NCI-H146 treated with DMSO at 0.1 percent for 48 hours (cell line): ENCODE measurements around the gene KIF4A.

Source experiments
- DNase-seq: peaks from one replicate; lab custom pipeline; 2025; ENCODE audit not compliant: unreplicated experiment; lab: John Stamatoyannopoulos, UW

The KIF4A gene

GRCh38 chrX:70436343-70436742, 146.4 kb downstream of the KIF4A start:
- no peak for DNase-seq

DNA sequence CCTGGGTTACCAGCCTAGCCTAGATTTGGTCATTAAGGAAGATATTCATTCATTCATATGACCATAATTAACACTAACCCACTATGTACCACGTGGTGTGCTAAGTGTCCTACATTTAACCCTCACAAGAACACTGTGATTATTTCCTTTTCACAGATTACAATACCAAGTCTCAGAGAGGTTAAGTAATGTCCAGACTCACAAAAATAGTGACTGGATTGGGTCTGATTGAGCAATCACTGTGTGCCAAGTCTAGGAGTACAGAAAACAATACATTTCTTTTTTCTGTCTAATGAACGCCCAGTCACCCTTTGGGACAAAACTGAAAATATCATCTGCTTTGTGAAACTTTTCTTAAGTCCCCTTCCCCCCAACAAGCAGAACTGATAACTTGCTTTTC, 147.1 kb downstream of the KIF4A start:
- no peak for DNase-seq

DNA sequence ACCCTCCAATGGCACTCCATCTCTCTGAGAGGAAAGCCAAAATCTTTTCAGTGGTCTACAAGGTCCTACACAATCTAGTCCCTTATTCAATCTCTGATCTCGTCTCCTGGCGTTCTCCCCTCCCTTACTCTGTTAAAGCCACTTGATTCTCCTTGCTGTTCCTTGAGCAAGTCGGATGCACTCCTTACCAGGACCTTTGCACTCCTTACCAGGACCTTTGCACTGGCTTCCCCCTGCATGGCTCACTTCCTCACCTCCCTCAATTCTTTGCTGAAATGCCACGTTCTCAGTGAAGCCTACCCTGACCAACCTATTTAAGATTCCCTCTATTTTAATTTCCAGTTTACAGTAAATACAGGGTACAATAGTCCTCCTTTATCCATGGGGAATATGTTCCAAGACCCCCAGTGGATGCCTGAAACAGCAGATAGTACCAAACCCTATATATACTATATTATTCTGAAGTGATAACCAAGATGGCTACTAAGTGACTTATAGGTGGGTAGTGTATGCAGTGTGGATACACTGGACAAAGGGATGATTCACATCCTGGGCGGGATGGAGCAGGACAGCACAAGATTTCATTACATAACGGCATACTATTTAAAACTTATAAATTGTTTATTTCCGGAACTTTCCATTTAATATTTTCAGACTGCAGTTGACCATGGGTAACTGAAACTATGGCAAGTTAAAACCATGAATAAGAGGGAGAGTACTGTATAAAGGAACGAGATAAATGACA, 148.2 kb downstream of the KIF4A start:
- no peak for DNase-seq

GRCh38 chrX:70439016-70439415, 149.1 kb downstream of the KIF4A start:
- DNase-seq, result no peak

DNA sequence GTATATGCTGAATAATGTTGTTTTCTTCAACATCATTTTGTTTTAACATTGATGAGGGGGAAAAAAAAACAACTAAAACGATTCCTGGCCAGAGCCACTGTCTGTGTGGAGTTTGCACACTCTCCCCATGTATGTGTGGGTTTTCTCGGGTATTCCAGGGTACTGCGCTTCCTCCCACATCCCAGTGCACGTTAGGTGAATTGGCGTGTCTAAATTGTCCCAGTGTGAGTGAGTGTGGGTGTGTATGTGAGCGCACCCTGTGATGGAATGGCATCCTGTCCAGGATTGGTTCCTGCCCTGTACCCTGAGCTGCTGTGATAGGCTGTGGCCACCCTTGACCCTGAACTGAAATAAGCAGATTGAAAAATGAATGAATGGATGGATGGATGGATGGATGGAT, 152.3 kb downstream of the KIF4A start:
- no peak for DNase-seq

GRCh38 chrX:70444326-70444945, 154.5 kb downstream of the KIF4A start, which contains the start of gene DLG3:
Gene DLG3, plus strand, starts transcription at chrX:70444835. Its CDS starts 367 bp downstream, at chrX:70445202.
- peak; percentile 41 for DNase-seq

GRCh38 chrX:70444946-70445656, 155.2 kb downstream of the KIF4A start:
- DNase-seq, result no peak

DNA sequence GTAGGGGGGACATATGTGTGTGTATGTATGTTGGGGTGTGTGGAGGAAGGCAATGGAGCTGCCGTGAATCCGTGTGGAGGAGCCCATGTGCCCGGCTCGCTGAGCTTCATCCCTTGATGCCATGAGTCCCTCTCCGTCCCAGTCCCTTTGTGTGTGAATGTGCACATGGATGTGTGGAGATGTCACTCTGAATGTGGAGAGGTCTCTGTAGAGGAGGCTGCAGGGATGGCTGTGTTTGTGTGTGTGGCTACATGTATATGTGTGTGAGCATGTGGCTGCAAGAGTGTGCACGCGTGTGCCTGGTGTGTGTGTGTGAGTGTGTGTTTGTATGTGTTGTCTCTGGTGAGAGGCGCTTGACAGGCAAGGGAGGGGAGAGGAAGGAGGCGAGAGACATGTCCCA, 156.0 kb downstream of the KIF4A start:
- DNase-seq, result no peak

DNA sequence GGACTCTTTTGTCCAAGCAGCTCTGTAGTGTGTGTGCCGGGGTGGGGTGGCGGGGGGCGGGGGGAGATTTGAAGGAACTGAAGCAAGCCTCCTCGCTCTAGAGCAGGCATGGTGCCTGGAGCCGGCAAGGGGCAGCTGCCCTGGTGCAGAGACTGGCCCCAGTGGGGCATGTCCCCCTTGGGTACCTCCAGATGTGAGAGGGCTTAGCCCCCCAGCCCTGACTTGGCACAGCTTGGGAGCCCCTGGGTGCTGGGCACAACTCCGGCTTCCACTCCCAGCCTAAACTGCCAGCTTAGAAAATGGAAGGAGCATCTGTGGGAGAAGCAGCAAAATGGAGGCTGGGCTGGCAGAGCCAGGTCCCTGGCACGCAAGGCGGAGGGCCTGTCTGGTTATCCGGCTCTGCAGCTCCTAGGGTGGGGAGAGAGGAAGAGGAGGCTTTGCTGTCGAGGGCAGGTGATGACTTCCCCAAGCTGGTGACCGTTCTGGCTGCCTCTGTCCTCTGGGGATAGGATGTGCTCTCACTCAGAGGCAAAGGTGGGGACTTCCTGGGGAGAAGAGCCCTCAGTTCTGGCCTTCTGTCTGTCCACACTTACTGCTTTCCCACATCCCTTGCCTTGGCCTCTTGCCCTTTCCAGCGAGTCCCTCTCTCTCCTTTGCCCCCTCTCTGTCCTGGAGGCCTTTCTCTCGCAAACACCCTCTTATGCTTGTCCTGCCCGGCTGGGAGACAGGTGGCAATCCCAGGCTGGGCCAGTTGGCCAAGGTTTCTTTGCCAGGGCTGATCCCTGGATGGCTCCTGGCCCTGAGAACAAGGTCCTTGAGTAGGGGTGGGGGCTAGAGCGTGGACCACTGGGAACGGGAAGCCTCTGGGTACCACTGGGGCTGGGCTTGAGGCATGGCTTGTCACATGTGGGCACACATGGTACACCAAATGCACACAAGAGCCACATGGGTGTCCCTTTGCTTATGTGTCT, 156.8 kb downstream of the KIF4A start:
- no peak for DNase-seq

DNA sequence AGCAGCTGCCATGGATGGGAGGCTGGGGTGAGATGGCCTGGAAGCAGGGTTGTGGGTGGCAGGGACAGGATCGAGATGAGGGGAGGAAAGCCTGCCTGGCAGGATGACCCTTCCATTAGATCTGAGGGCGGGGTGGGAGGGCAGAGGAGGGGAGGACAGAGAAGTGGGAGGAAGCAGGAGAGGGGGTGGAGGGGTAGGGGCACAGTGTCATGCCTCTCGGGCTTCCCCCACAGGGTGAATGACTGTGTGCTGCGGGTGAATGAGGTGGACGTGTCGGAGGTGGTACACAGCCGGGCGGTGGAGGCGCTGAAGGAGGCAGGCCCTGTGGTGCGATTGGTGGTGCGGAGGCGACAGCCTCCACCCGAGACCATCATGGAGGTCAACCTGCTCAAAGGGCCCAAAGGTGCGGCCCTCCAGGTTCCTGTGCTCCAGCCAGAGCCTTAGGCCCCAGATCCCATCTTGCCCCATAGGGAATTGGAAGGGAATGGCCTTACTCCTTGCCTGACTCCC, 159.6 kb downstream of the KIF4A start:
- DNase-seq, result no peak

- peak; percentile 12 for DNase-seq
Measured at GRCh38 chrX:70452143-70452733, 162.3 kb downstream of the KIF4A start.

DNA sequence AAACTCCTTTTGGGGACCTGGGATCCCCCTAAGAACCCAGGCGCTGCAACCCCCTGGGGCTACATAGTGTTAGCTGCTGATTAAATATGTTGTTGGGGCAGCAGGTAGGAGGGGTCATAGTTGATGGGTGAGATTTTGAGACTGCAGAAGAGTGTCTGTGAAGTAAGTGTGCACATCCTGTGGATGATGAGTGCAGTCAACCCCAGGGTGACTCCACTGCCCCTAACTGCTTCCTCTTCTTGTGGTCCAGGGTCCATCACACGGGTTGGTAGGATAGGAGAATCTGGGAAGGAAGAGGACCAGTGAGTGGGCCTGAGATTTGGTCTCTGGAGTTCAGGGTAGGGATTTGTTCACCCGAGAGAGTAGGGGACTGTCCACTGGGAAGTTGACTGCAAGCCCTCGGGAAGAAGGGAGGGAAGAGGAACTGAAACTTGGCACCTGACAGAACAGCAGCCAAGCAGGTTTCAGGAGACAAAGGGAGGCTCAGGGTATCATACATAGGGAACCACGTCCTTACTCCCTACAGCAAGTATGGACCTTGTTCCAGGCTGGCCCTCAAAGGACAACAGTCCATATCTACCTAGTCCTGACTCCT, 163.2 kb downstream of the KIF4A start:
- DNase-seq, result no peak

GRCh38 chrX:70454441-70455365, 164.8 kb downstream of the KIF4A start:
- DNase-seq, result peak; percentile 91

GRCh38 chrX:70455366-70456202, 165.7 kb downstream of the KIF4A start:
- peak; percentile 38 for DNase-seq

DNA sequence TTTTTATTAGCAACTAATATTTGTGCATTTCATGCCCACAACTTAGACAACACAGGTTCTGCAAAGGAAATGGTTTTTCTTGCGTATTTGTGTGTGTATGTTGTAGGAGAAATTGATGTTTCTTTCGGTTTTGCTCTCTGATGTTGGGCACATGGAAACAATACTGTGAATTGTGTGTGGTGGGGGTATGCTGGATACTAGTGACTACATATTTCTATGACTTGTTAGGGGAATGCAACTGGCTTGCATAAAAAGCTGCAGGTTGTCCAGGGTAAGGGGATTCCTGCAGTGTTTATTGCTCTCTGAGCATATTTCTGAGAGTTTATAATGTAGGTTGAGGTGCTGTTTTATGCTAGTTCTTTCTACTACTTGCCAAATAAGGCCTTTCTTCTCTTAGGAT, 166.4 kb downstream of the KIF4A start:
- no peak for DNase-seq

DNA sequence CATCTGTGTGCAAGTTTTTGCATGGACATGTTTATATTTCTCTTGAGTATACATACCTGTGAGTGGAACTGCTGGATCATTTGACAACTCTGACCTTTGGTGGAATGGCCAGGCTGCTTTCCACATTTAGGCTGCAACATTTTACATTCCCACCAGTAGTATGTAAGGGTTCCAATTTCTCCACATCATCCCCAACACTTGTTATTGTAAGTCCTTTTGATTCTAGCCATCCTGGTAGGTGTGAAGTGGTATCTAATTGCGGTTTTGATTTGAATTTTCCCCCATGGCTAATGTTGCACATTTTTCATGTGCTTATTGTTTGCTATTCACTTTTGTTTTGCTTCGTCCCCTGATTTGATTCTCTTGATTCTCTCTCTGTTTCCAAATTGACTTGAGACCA, 171.1 kb downstream of the KIF4A start:
- no peak for DNase-seq

DNA sequence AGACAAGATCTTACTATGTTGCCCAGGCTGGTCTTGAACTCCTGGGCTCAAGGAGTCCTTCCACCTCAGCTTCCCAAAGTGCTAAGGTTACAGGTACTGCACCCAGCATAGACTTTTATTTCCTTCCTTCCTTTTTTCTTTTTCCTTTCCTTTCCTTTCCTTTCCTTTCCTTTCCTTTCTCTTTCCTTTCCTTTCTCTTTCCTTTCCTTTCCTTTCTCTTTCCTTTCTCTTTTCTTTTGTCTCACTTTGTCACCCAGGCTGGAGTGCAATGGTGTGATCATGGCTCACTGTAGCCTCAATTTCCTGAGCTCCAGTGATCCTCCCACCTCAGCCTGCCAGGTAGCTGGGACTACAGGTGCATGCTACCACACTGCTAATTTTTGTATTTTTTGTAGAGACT, 174.1 kb downstream of the KIF4A start:
- DNase-seq, result no peak

DNA sequence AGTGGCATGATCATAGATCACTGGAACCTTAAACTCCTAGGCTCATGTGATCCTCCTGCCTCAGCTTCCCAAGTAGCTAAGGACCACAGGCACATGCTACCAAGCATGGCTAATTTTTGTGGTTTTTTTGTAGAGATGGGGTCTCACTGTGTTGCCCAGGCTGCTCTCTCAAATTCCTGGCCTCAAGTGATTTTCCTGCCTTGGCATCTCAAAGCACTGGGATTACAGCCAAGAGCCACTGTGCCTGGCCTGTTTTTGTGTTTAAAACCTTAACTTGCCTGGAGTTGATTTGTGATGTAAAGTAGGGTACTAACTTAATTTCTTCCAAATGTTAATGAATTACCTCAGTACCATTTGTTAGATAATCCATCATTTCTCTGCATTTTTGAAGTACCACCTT, 177.1 kb downstream of the KIF4A start:
- no peak for DNase-seq
